Suppressor macrophage (primary cell): ENCODE data around the gene CCDC73.
"Not testable (repeated sequence)": the region's sequence is repeated elsewhere in the genome, so short reads cannot be mapped to it uniquely, and the experiment has no call there.

Source experiments
- DNase-seq, 4 experiments: peaks; one replicate each; pipeline ENCODE4 v3.0.0-alpha.2; 2020 to 2022

CCDC73 gene

DNA sequence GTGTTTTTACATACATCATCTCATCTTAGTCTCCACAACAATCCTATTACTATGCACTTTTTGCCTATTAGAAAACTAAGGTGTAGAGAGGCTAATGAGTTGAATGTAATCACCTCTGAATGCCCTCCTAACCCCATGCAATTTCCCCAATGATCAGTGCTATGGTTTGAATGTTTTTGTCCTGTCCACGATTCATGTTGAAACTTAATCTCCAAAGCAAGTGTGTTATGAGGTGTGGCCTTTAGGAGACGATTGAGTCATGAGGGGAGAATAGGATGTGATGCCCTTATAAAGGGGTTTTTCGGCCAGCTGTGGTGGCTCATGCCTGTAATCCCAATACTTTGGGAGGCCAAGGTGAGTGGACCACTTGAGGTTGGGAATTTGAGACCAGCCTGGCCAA lies 2.0 kb upstream of the CCDC73 start:
- DNase-seq: no peak

DNA sequence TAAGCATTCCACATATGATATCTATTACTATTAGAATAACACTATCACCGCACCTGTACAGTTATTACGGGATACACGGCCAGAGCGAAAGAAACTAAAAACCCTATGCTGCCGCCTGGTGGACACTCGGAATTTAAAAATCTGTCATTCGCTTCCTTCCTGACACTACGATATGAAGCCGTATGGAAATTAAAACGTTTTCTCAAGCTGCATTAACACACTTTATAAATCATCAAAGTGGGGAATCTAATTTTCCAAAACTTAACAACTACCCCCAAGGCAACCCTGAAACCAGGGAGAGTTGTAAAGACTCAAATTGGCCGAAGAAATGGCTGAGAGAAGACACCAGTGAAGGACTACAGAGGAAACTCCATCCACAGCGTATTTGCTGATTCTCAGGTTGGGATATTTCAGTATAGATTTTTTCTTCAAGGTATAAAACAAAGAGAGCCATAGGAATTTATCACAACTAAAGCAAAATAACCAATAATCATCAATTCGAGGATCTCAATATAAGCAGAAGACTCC lies 1.4 kb downstream of the CCDC73 start:
- peak; percentile 58 to 77 (median 75) for DNase-seq

DNA sequence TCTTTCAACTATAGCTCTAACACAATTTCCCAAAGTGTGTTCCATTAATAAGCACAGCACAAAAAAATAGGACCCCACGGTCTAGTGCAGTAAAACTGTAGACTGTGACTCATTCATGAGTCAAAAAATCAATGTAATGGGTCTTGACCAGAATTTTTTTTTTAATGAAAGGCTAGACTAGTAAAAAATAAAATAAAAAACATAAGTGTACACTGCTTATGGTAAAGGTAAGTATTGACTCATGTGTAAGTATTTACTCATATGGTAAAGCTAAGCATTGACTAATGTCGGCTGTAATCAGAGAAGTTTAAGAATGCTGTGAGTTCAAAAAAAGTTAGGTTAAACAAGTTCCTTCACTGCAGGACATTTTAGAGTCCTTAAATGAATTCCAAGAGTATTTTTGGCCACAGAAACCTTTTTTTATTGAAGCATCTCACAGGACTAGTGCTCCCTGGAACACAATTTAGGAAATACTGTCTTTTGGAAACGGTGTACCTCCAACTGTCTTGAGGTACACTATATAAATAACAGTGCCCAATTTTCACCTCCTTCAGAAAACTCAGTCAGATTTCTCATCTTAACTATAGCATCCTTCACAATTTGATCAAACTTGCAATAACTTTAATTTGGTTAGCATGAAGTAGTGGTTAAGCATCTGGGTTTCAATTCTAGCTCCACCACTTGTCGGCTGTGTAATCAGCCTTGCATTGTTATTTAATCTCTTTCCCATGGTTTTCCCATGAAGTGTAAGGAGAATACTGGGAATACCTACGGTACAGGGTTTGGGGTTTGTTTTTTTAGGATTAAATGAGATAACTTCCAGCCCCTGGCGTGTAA lies 2.1 kb downstream of the CCDC73 start:
- no peak for DNase-seq

DNA sequence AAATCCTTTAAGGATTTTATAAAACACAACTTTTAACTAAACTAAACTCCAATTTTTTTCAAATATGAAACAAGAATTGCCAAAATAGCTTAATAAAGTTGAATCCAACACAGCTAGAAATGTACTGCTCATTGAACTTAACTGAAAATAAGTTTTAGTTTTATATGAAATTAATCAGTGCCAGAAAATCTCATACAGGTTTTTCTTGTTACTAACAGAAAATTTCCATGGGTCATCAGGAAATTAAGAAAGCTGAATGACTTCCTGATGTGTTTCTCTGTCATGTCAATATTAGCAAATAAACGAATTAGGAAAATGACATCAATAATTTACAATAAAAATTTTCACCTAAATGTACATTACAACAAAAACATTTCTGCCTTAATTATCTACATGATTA lies 3.5 kb downstream of the CCDC73 start:
- DNase-seq: no peak

DNA sequence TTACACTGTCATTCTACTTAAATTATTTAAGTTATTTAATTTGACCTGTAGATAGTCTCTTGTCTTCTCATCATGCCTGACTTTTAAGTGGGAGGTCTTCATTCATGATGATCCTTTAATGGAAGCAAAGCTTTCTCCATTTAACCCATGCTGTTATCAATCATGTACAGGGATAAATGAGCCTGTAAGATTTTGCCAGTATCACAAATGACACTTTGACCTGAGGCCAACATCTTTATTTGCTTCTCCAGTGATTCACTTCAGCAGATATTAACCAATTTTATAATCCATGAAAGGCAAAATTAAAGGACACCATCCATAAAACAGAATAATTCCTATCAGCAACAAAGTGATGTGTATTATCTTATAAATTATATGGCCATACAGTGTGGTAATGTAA lies 7.7 kb downstream of the CCDC73 start:
- DNase-seq: no peak

DNA sequence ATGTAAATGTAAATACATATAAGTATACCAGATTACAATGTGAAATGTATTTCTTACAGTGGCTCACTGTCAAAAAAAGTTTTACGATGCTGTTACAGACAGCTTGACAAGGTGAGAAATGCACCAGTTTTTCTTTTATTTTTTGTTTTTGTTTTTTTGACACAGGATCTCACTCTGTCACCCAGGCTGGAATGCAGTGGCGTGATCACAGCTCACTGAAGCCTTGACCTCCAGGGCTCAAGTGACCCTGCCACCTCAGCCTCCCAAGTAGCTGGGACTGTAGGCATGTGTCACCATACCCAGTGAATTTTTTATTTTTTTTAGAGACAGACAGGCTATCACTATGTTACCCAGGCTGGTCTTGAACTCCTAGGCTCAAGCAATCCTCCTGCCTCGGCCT lies 9.2 kb downstream of the CCDC73 start:
- no peak for DNase-seq

- DNase-seq: no peak
Measured at GRCh38 chr11:32781721-32782120, 12.7 kb downstream of the CCDC73 start.

DNA sequence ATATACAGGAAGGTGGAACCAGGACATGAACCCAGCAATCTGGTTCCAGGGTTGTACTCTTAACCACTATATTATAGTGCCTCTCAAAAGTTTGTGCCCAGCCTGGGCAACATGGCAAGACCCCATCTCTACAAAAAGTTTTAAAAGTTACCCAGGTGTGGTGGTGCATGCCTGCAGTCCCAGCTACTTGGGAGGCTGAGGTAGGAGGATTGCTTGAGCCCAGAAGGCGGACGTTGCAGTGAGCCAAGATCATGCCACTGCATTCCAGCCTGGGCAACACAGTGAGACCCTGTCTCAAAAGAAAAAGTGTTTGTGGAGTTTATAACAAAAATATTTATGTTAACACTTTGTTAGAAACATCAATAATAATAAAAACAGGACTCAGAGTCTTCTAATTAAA lies 13.6 kb downstream of the CCDC73 start:
- DNase-seq: not testable (repeated sequence)

- DNase-seq: peak; percentile 7 to 69 (median 40)
Measured at GRCh38 chr11:32779136-32779535, 15.3 kb downstream of the CCDC73 start.

DNA sequence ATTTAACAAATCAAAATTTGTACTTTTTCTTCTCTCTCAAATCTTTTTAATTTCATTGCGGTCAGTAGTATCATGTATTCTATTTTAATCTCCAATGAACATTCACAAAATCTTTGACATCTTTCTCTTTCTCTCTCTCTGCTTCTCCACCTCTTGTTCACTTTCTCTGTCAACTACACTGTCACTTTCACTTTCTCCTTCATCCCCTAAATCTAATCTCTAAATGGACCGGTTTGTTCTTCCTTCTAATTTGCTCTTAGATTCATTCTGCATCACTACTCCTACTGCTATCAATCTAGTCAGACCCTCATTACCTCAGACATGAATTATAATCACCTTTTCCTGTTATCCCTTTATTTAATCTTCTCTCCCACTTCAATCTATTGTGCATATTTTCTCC lies 18.6 kb downstream of the CCDC73 start:
- DNase-seq: no peak

DNA sequence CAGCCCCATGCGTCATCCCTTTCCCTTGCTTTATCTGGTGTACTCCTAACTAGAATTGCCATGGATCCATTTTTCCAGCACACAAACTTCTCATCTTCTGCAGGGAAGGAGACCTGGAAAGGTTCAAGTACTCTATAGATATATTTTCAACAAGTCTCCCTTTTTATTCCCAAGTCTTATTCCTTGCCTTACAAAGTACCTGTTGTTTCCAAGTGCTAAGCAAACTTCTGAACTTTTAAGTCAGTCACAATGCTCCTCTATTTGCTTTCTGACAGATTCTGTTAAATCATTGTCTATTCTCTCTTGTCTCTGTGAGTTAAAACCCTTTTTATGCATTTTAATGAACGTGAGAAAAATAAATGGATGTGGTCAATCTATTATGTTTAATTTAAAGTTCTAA lies 20.4 kb downstream of the CCDC73 start:
- DNase-seq: no peak

DNA sequence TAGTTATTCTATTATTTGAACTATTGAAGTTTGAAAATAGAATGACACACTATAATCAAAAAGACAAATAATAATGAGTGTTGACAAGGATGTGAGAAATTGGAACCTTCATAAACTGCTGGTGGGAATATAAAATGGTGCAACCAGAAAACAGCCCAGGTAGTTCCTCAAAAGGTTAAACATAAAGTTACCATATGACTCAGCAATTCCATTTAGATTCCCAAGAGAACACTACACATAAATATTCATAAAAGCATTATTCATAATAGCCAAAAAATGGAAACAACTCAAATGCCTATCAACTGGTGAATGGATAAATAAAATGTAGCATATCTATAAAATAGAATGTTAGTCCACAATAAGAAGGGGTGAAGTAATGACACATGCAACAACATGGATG lies 21.7 kb downstream of the CCDC73 start:
- no peak for DNase-seq

DNA sequence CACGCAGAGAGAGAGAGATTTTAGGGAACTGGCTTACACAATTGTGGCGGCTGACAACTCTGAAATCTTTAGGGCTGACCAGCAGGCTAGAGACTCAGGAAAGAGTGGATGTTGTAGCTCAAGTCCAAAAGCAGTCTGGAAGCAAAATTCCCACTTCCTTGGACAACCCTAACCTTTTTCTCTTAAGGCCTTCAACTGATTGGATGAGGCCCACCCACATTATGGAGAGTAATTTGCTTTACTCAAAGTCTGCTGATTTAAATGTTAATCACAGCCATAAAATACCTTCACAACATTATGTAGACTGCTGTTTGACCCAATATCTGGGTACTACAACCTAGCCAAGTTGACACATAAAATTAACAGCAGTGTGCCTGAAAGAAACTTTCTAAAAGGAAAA lies 32.7 kb downstream of the CCDC73 start:
- peak in 1 of 4 experiments; percentile 10 for DNase-seq

GRCh38 chr11:32758291-32758690 lies 36.2 kb downstream of the CCDC73 start:
- no peak for DNase-seq

GRCh38 chr11:32753181-32753580 lies 41.3 kb downstream of the CCDC73 start:
- not testable (repeated sequence) for DNase-seq

GRCh38 chr11:32752001-32752400 lies 42.5 kb downstream of the CCDC73 start:
- DNase-seq: peak in 1 of 4 experiments; percentile 3

DNA sequence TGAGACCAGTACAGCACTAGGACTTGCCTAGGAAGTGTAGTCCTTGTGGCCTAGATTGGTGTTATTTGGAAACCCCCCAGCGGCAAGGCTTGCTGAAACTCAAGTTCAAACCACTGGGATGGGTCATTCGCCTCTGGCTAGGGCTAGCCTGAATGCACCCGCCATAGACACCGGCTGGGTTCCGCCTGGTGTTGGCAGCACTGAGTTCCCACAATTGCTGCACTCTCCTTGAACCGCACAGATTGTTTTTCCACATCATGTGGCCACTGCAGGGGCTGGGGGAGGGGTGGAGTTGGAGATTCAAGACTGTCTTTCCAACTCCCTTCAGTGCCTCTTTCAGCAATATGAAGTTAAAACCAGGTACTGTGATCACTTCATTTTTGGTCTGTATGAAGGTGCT lies 43.1 kb downstream of the CCDC73 start:
- no peak for DNase-seq

GRCh38 chr11:32729976-32730375 lies 64.5 kb downstream of the CCDC73 start:
- DNase-seq: no peak

DNA sequence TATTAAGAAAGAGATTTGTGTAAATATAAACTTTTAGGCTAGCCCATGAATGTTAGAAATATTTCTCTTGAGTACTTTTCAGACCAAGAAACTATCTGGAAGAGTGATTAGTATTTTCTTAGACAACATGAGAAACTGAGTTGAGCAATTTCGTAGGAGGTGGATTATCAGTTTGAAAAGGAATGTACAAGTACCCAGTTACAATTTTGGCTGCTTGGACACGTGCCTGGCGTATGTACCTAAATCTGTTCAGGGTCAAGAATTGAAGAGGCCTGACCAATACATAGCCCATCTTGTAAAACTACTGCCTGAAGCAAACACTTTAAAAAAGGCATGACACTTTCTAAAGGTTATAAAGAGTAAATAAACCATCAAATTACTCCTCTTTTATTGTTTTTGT lies 71.1 kb downstream of the CCDC73 start:
- no peak for DNase-seq

GRCh38 chr11:32722255-32722654 lies 72.2 kb downstream of the CCDC73 start:
- DNase-seq: no peak

- peak in 3 of 4 experiments; percentile 5 to 14 (median 5) for DNase-seq
Measured at GRCh38 chr11:32713496-32713895, 81.0 kb downstream of the CCDC73 start.

DNA sequence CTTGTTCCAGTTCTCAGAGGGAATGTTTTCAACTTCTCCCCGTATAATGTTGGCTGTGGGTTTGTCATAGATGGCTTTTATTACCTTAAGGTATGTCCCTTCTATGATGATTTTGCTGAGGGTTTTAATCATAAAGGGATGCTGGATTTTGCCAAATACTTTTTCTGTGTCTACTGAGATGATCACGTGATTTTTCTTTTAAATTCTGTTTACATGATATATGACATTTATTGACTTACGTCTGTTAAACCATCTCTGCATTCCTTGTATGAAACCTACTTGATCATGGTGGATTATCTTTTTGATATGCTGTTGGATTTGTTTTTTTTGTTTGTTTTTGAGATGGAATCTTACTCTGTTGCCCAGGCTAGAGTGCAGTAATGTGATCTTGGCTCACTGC lies 85.5 kb downstream of the CCDC73 start:
- DNase-seq: not testable (repeated sequence)

DNA sequence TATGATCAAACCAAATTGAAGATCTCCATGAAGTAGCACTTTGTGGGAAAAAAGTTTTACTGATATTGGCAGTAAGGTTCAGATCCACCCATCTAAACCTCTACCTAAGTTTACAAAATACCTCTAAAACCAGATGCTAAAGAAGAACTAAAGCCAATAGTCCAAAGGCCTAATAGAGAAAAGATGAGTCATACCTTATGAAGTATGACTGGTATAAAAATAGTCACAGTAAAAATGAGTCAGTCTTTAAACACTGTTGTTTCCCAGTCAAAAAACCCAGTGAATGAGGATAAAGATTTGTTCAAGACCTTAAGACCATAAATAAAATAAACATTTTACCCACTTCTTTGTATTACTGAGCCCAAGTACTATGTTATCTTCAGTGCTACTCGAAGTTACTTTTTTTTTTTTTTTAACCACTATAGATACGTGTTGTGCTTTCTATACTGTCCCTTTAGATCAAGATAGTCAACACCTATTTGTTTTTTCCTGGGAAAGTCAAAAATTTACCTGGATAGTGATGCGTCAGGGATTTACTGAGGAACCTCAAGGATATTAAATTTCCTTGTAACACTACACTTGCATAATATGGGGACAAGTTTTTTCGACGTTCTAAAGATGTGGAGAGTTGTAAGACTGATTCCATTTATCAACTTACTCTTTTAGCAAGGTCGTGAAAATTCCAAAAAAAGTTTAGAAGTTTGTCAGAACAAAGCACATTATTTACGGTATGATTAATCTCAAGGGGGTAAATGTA lies 87.3 kb downstream of the CCDC73 start:
- DNase-seq: peak in 3 of 4 experiments; percentile 6 to 66 (median 64)
